HG02759 (cell line): ENCODE results near the gene FEM1B.
A peak's percentile ranks its signal among the peaks of the same experiment; 100 is the strongest.
"Not testable (repeated sequence)": the region's sequence is repeated elsewhere in the genome, so short reads cannot be mapped to it uniquely, and the experiment has no call there.

Experiments
- ATAC-seq: cut with Tn5 transposase; IDR thresholded peaks from one replicate; pipeline ENCODE4 v1.9.1; 2021; ENCODE audit warnings: mild to moderate bottlenecking, moderate library complexity; ENCODE audit not compliant: unreplicated experiment

FEM1B gene

GRCh38 chr15:68277603-68278344 is at the start of gene FEM1B:
Gene FEM1B (plus strand): TSS chr15:68277745. CDS start chr15:68278418, 673 bp downstream.
- ATAC-seq = peak; percentile 82

GRCh38 chr15:68228143-68228970 is 49.2 kb upstream of the FEM1B start:
- no peak for ATAC-seq

- no peak for ATAC-seq
Measured at GRCh38 chr15:68228971-68229385, 48.6 kb upstream of the FEM1B start.

GRCh38 chr15:68229386-68230156 is 48.0 kb upstream of the FEM1B start, which contains the start of gene CLN6:
Gene CLN6 (minus strand): TSS chr15:68229728. CDS start chr15:68229584, 144 bp downstream.
- peak; percentile 83 for ATAC-seq

- ATAC-seq = no peak
Measured at GRCh38 chr15:68230157-68231100, 47.1 kb upstream of the FEM1B start.

- no peak for ATAC-seq
Measured at GRCh38 chr15:68231102-68231818, 46.3 kb upstream of the FEM1B start.

GRCh38 chr15:68232449-68232848 is 45.1 kb upstream of the FEM1B start:
- no peak for ATAC-seq

GRCh38 chr15:68232937-68233336 is 44.6 kb upstream of the FEM1B start:
- ATAC-seq = no peak

GRCh38 chr15:68234060-68234459 is 43.5 kb upstream of the FEM1B start:
- no peak for ATAC-seq

- ATAC-seq = not testable (repeated sequence)
Measured at GRCh38 chr15:68234520-68234919, 43.0 kb upstream of the FEM1B start.

- no peak for ATAC-seq
Measured at GRCh38 chr15:68235022-68235421, 42.5 kb upstream of the FEM1B start.

GRCh38 chr15:68239025-68239424 is 38.5 kb upstream of the FEM1B start:
- ATAC-seq = no peak

- ATAC-seq = no peak
Measured at GRCh38 chr15:68241088-68241935, 36.2 kb upstream of the FEM1B start.

- no peak for ATAC-seq
Measured at GRCh38 chr15:68244235-68244634, 33.3 kb upstream of the FEM1B start.

- no peak for ATAC-seq
Measured at GRCh38 chr15:68249058-68249713, 28.4 kb upstream of the FEM1B start.

GRCh38 chr15:68252925-68253534 is 24.5 kb upstream of the FEM1B start:
- ATAC-seq = no peak

- ATAC-seq = peak; percentile 55
Measured at GRCh38 chr15:68256675-68257450, 20.7 kb upstream of the FEM1B start.
